Fibroblast of lung (primary cell): ENCODE results near the gene SNHG17.
"Not testable (repeated sequence)": the region's sequence is repeated elsewhere in the genome, so short reads cannot be mapped to it uniquely, and the experiment has no call there.

Experiments used
- CTCF ChIP-seq, 2 donors: IDR thresholded peaks in 1 of 2; conservative IDR thresholded peaks in 1 of 2; 1 replicate in 1 of 2; 2 replicates in 1 of 2; pipeline ENCODE4 v1.5.1; 2011 to 2012; ENCODE audit warnings: low read length in 2 of 2, control low read depth in 1 of 2, inconsistent platforms in 1 of 2, low read depth in 1 of 2, mild to moderate bottlenecking in 1 of 2
- EZH2 ChIP-seq: IDR thresholded peaks from 2 replicates; pipeline ENCODE4 v1.5.1; 2012; ENCODE audit warnings: low read length, control low read depth, mild to moderate bottlenecking; ENCODE audit errors: missing control alignments

GRCh38 chr20:38432870-38433269 lies 2.3 kb downstream of the SNHG17 start:
- TF ChIP-seq CTCF (conservative IDR thresholded peaks at IDR 0.05 in 1 of 2, IDR thresholded peaks at IDR 0.05 in 1 of 2; ENCODE audit: low read depth in 1 of 2, low read length in 2 of 2); EZH2: not testable (repeated sequence)
